Neural cell (in vitro differentiated cells): ENCODE data around the gene NUDC. TPM values are rescaled to one million over a fixed set of nuclear protein-coding genes. Genes with fewer than 3 reads are reported as not detected.

Experiments used
- H2AFZ ChIP-seq: fragments of 200-600, 300-800 bp; sonication (generic), shearing (Covaris generic); 2 replicates; pipeline ENCODE4 v1.6.0; 2014; ENCODE audit warnings: low read depth, mild to moderate bottlenecking, antibody characterized with exemption, low read length, moderate library complexity
- H3F3A ChIP-seq: fragments of 200-600 bp; shearing (Covaris generic); 2 replicates; pipeline ENCODE4 v1.6.1; 2016; ENCODE audit warnings: mild to moderate bottlenecking, moderate library complexity, mixed read lengths, antibody characterized with exemption, low read length; ENCODE audit not compliant: insufficient read depth, poor library complexity, severe bottlenecking
- H3K27ac ChIP-seq: fragments of 200-600, 300-800 bp; sonication (generic), shearing (Covaris generic); 2 replicates; pipeline ENCODE4 v1.5.1; 2014; ENCODE audit warnings: mild to moderate bottlenecking, low read length, moderate library complexity
- H3K27me3 ChIP-seq: fragments of 300-800, 200-600 bp; sonication (generic), shearing (Covaris generic); 2 replicates; pipeline ENCODE4 v1.6.0; 2014; ENCODE audit warnings: mild to moderate bottlenecking, low read depth, low read length, moderate library complexity; ENCODE audit not compliant: insufficient read depth
- H3K36me3 ChIP-seq: fragments of 300-800, 200-600 bp; sonication (generic), shearing (Covaris generic); 2 replicates; pipeline ENCODE4 v1.5.1; 2014; ENCODE audit warnings: mild to moderate bottlenecking, antibody characterized with exemption, low read length, moderate library complexity; ENCODE audit not compliant: insufficient read depth
- H3K4me2 ChIP-seq: fragments of 300-800, 200-600 bp; sonication (generic), shearing (Covaris generic); 2 replicates; pipeline ENCODE4 v1.6.0; 2014; ENCODE audit warnings: mild to moderate bottlenecking, low read length
- H3K4me3 ChIP-seq: fragments of 300-800, 200-600 bp; sonication (generic), shearing (Covaris generic); 2 replicates; pipeline ENCODE4 v1.5.1; 2014; ENCODE audit warnings: mild to moderate bottlenecking, low read length, moderate library complexity
- H3K79me2 ChIP-seq: fragments of 200-600 bp; shearing (Covaris generic); replicated peaks from 2 replicates; pipeline ENCODE4 v1.6.0; 2014; ENCODE audit warnings: mild to moderate bottlenecking, low read length, moderate library complexity; ENCODE audit not compliant: insufficient read depth
- H3K9ac ChIP-seq: fragments of 300-800, 200-600 bp; sonication (generic), shearing (Covaris generic); 2 replicates; pipeline ENCODE4 v1.6.1; 2016; ENCODE audit warnings: mild to moderate bottlenecking, low read length, mixed read lengths
- H3K9me2 ChIP-seq: fragments of 200-600 bp; shearing (Covaris generic); 2 replicates; pipeline ENCODE4 v1.6.1; 2016; ENCODE audit warnings: mild to moderate bottlenecking, low read length, mixed read lengths; ENCODE audit not compliant: insufficient read depth
- H3K9me3 ChIP-seq: fragments of 200-600, 300-800 bp; sonication (generic), shearing (Covaris generic); 2 replicates; pipeline ENCODE4 v1.6.1; 2016; ENCODE audit warnings: mild to moderate bottlenecking, mixed run types, low read length, moderate library complexity, mixed read lengths
- H4K20me1 ChIP-seq: fragments of 200-600 bp; shearing (Covaris generic); 2 replicates; pipeline ENCODE4 v1.6.1; 2016; ENCODE audit warnings: mild to moderate bottlenecking, mixed run types; ENCODE audit not compliant: insufficient read depth
- CTCF ChIP-seq: fragments of 450-650 bp; IDR thresholded peaks from 2 replicates; pipeline ENCODE4 v1.5.1; 2014; ENCODE audit warnings: antibody characterized with exemption, mild to moderate bottlenecking, moderate library complexity; ENCODE audit not compliant: poor library complexity, severe bottlenecking
- EP300 ChIP-seq: fragments of 450-650 bp; conservative IDR thresholded peaks from 2 replicates; pipeline ENCODE4 v1.6.1; 2014; ENCODE audit warnings: antibody characterized with exemption, mild to moderate bottlenecking, moderate library complexity; ENCODE audit not compliant: poor library complexity, severe bottlenecking
- EZH2 ChIP-seq: fragments of 200-600, 300-800 bp; shearing (Covaris generic), sonication (generic); IDR thresholded peaks from 2 replicates; pipeline ENCODE4 v1.6.1; 2014; ENCODE audit warnings: antibody characterized with exemption, low read length, borderline replicate concordance, mild to moderate bottlenecking; ENCODE audit not compliant: insufficient read depth, poor library complexity, severe bottlenecking
- MXI1 ChIP-seq: fragments of 450-650 bp; conservative IDR thresholded peaks from 2 replicates; pipeline ENCODE4 v1.6.1; 2014; ENCODE audit warnings: antibody characterized with exemption, mild to moderate bottlenecking; ENCODE audit not compliant: poor library complexity, severe bottlenecking
- POLR2AphosphoS5 ChIP-seq: IDR thresholded peaks from 2 replicates; pipeline ENCODE4 v1.6.1; 2012
- RAD21 ChIP-seq: fragments of 450-650 bp; conservative IDR thresholded peaks from 2 replicates; pipeline ENCODE4 v1.6.1; 2014; ENCODE audit warnings: antibody characterized with exemption, mild to moderate bottlenecking, moderate library complexity
- REST ChIP-seq: IDR thresholded peaks from 2 replicates; pipeline ENCODE4 v1.6.1; 2012; ENCODE audit warnings: borderline replicate concordance
- SMC3 ChIP-seq: fragments of 450-650 bp; conservative IDR thresholded peaks from 2 replicates; pipeline ENCODE4 v1.6.1; 2014; ENCODE audit warnings: antibody characterized with exemption, mild to moderate bottlenecking, moderate library complexity; ENCODE audit not compliant: poor library complexity
- TAF1 ChIP-seq: IDR thresholded peaks from 2 replicates; pipeline ENCODE4 v1.6.1; 2012; ENCODE audit warnings: low read depth
- polyA plus RNA-seq: library from polyadenylated mRNA; depleted of rRNA; stranded (reverse); fragments of >200 nt; gene quantifications from 2 replicates; pipeline ENCODE4 v1.2.3, GENCODE V29; 2014

NUDC gene
- polyA plus RNA-seq, 1 donor from 2014 or later: 20.6 TPM

- peaks cover 13% of the 10 kb centered on the region for H3K79me2 ChIP-seq
- H3K9me2 ChIP-seq: no peaks in the 10 kb centered on the region
Measured at GRCh38 chr1:26890467-26890796, 31.1 kb upstream of the NUDC start.

GRCh38 chr1:26894263-26894662 lies 27.3 kb upstream of the NUDC start:
- Histone ChIP-seq H3K9me3 (no peaks in the 10 kb centered on the region), H3K9ac (no peak overlapping the region), H3K79me2 (peaks cover 14% of the 10 kb centered on the region), H4K20me1 (no peaks in the 10 kb centered on the region), H3K4me2 (no peak overlapping the region), H3F3A (no peaks in the 10 kb centered on the region), H3K27me3 (no peaks in the 10 kb centered on the region), H3K9me2 (no peaks in the 10 kb centered on the region), H3K27ac (no peak overlapping the region), H3K36me3 (no peaks in the 10 kb centered on the region), H2AFZ (no peak overlapping the region), H3K4me3 (no peak overlapping the region)
- TF ChIP-seq POLR2AphosphoS5 (no peak), SMC3 (no peak), EP300 (no peak), REST (no peak), RAD21 (no peak), MXI1 (no peak), CTCF (no peak)

More at GRCh38 chr1:26890467-26890796, 31.1 kb upstream of the NUDC start:
- Histone ChIP-seq H3K9ac (peak overlapping the region; percentile 85), H3K36me3 (no peaks in the 10 kb centered on the region), H3F3A (no peaks in the 10 kb centered on the region), H3K4me3 (peak overlapping the region; percentile 100), H3K27me3 (no peaks in the 10 kb centered on the region), H3K27ac (peak overlapping the region; percentile 84), H4K20me1 (no peaks in the 10 kb centered on the region), H3K9me3 (no peaks in the 10 kb centered on the region), H2AFZ (peak overlapping the region; percentile 88), H3K4me2 (peak overlapping the region; percentile 50)
- no peak for TF ChIP-seq MXI1
- TF ChIP-seq EP300: no peak
- TF ChIP-seq TAF1: no peak
- TF ChIP-seq SMC3: no peak
- no peak for TF ChIP-seq CTCF
- no peak for TF ChIP-seq EZH2
- TF ChIP-seq RAD21: no peak
- TF ChIP-seq REST: no peak
- TF ChIP-seq POLR2AphosphoS5: no peak
